ENCODE results near the gene IGFBP3.
"Not testable (repeated sequence)": the region's sequence is repeated elsewhere in the genome, so short reads cannot be mapped to it uniquely, and the experiment has no call there.

IGFBP3 gene

GRCh38 chr7:45967591-45968157, 46.6 kb upstream of the IGFBP3 start:
- Histone ChIP-seq H3K27me3 (replicated peaks) (no peaks in the 10 kb centered on the region), H3K27ac (no peak overlapping the region), H3K36me3 (replicated peaks) (no peaks in the 10 kb centered on the region), H3K4me3 (ENCODE audit: low read depth, low read length) (no peak overlapping the region)
- DNase-seq: no peak
- no peak for TF ChIP-seq CTCF (IDR thresholded peaks at IDR 0.05; ENCODE audit: low read depth, low read length, missing control alignments)
- in situ Hi-C loops (cut with HindIII; ENCODE audit: low pct_ligation_motif_present, low sequenced_read_pairs): no loop called here

GRCh38 chr7:45962861-45963260, 41.8 kb upstream of the IGFBP3 start:
- in situ Hi-C loops (cut with HindIII; ENCODE audit: low pct_ligation_motif_present, low sequenced_read_pairs): no loop called here
- H3K36me3 ChIP-seq (replicated peaks): no peaks in the 10 kb centered on the region
- no peak for TF ChIP-seq CTCF (IDR thresholded peaks at IDR 0.05; ENCODE audit: low read depth, low read length, missing control alignments)
- no peak overlapping the region for H3K4me3 ChIP-seq (ENCODE audit: low read depth, low read length)
- no peak for DNase-seq
- H3K27me3 ChIP-seq (replicated peaks): no peaks in the 10 kb centered on the region
- H3K27ac ChIP-seq: no peak overlapping the region

GRCh38 chr7:45957721-45958120, 36.6 kb upstream of the IGFBP3 start:
- in situ Hi-C loops (cut with HindIII; ENCODE audit: low pct_ligation_motif_present, low sequenced_read_pairs): no loop called here
- TF ChIP-seq CTCF (IDR thresholded peaks at IDR 0.05; ENCODE audit: low read depth, low read length, missing control alignments): no peak
- Histone ChIP-seq H3K27ac (no peak overlapping the region), H3K36me3 (replicated peaks) (no peaks in the 10 kb centered on the region), H3K27me3 (replicated peaks) (no peaks in the 10 kb centered on the region), H3K4me3 (ENCODE audit: low read depth, low read length) (no peak overlapping the region)
- DNase-seq: no peak

- Histone ChIP-seq H3K27me3 (replicated peaks) (no peaks in the 10 kb centered on the region), H3K27ac (no peak overlapping the region), H3K4me3 (ENCODE audit: low read depth, low read length) (no peak overlapping the region), H3K36me3 (replicated peaks) (no peaks in the 10 kb centered on the region)
- no peak for TF ChIP-seq CTCF (IDR thresholded peaks at IDR 0.05; ENCODE audit: low read depth, low read length, missing control alignments)
- DNase-seq: peak; percentile 38
- in situ Hi-C loops (cut with HindIII; ENCODE audit: low pct_ligation_motif_present, low sequenced_read_pairs): no loop called here
Observed at GRCh38 chr7:45955286-45955685, 34.2 kb upstream of the IGFBP3 start.

GRCh38 chr7:45953055-45953454, 32.0 kb upstream of the IGFBP3 start:
- H3K27me3 ChIP-seq (replicated peaks); H3K36me3 ChIP-seq (replicated peaks); in situ Hi-C loops (cut with HindIII; ENCODE audit: low pct_ligation_motif_present, low sequenced_read_pairs); DNase-seq; H3K27ac ChIP-seq; H3K4me3 ChIP-seq (ENCODE audit: low read depth, low read length): not testable (repeated sequence)

GRCh38 chr7:45944058-45944457, 23.0 kb upstream of the IGFBP3 start:
- Histone ChIP-seq H3K27ac (no peak overlapping the region), H3K27me3 (replicated peaks) (no peaks in the 10 kb centered on the region), H3K4me3 (ENCODE audit: low read depth, low read length) (no peak overlapping the region), H3K36me3 (replicated peaks) (no peaks in the 10 kb centered on the region)
- no peak for TF ChIP-seq CTCF (IDR thresholded peaks at IDR 0.05; ENCODE audit: low read depth, low read length, missing control alignments)
- in situ Hi-C loops (cut with HindIII; ENCODE audit: low pct_ligation_motif_present, low sequenced_read_pairs): no loop called here
- no peak for DNase-seq
